Measurements from ENCODE around the gene SCN8A. TPM values are rescaled to one million over a fixed set of nuclear protein-coding genes. Genes with fewer than 3 reads are reported as not detected.
A peak's percentile ranks its signal among the peaks of the same experiment; 100 is the strongest.

SCN8A gene
- total RNA-seq, 2 experiments from 2014 or later = 0.52 to 0.67 TPM

GRCh38 chr12:51836041-51836826, 245.2 kb downstream of the SCN8A start:
- ChIA-PET POLR2A (no interaction called here), CTCF (no interaction called here)
- no peaks in the 10 kb centered on the region for H3K36me3 Mint-ChIP-seq (ENCODE audit: low read depth)
- no peak for DNase-seq
- peaks cover 16% of the 10 kb centered on the region for H3K4me1 Mint-ChIP-seq
- peaks cover 42% of the 10 kb centered on the region for H3K27me3 Mint-ChIP-seq
- H3K4me3 Mint-ChIP-seq = no peak overlapping the region
- H3K9me3 Mint-ChIP-seq = no peaks in the 10 kb centered on the region
- H3K27ac Mint-ChIP-seq = no peak overlapping the region

DNA sequence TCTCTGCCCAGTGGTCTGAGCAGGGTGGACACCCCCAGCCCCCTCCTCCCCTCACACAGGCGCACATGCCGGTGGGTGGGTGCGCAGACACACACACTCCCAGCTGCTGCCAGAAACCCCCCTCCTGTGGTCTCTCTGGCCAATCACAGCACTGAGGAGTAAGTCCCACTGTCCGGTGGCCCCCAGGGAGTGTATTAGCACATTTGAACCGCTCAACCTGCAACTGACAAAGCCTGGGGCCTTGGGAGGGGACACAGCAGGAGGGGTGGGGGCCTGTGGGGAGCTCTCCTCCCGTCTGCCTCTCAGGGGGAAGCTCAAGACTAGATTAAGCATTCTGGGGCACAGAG, 245.8 kb downstream of the SCN8A start:
- POLR2A ChIA-PET = no interaction called here
- no peaks in the 10 kb centered on the region for H3K9me3 Mint-ChIP-seq
- no peak overlapping the region for H3K27ac Mint-ChIP-seq
- H3K36me3 Mint-ChIP-seq (ENCODE audit: low read depth) = no peaks in the 10 kb centered on the region
- H3K27me3 Mint-ChIP-seq = peaks cover 42% of the 10 kb centered on the region
- no peak overlapping the region for H3K4me3 Mint-ChIP-seq
- CTCF ChIA-PET = no interaction called here
- no peak for DNase-seq
- H3K4me1 Mint-ChIP-seq = peaks cover 16% of the 10 kb centered on the region

DNA sequence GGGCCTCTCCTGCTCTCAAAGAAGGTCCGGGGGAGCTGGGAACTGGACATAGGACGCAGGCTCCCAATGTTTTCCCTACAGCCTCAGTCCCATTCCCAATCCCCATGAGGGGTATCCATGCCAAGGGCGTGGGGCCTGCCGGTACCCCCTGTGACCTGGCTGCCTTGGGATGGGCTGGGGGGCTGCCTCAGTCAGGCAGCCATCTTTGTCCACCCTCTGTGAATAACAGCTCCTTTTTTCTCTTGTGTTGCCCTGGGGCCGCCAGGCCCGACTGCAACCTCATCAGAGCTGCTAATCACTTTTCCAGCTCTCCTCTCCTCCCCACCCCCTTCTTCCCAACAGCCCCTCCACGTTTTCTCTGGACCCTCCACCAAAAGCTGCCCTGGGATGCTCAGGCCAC, 246.3 kb downstream of the SCN8A start:
- CTCF ChIA-PET = interaction anchor here (1.2 kb wide), 1 partner anchor 13 kb away, joined by 3 read pairs; no protein-coding TSS in a partner anchor
- peaks cover 39% of the 10 kb centered on the region for H3K27me3 Mint-ChIP-seq

DNA sequence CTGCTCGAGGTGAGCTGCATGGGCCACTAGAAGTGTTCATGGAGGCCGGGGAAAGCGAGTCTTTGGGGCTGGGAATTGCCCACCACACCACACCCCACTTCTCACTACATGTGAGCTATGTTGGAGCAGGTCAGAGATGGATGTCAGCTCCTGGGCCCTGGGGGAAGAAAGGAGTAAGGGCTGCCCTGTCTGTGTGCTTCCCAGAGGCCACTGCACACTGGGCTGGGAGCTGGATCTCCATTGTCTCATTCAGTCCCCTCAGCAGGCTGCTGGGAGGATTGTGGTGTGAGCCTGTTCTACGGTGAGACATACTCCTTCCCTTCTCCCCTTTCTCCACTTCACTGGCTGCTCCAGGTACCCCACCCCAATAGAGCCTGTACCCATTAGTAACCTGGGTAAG, 247.0 kb downstream of the SCN8A start:
- no peaks in the 10 kb centered on the region for H3K9me3 Mint-ChIP-seq
- H3K27ac Mint-ChIP-seq = no peak overlapping the region
- peaks cover 8% of the 10 kb centered on the region for H3K4me1 Mint-ChIP-seq
- ChIA-PET CTCF (interaction anchor here (1.2 kb wide), 1 partner anchor 14 kb away, joined by 3 read pairs; no protein-coding TSS in a partner anchor), POLR2A (interaction anchor here (0.7 kb wide), 1 partner anchor 45 kb away, joined by 5 read pairs; no protein-coding TSS in a partner anchor)
- peaks cover 32% of the 10 kb centered on the region for H3K27me3 Mint-ChIP-seq
- no peak overlapping the region for H3K4me3 Mint-ChIP-seq
- no peaks in the 10 kb centered on the region for H3K36me3 Mint-ChIP-seq (ENCODE audit: low read depth)
- DNase-seq = no peak

More for the DNA sequence above, 246.3 kb downstream of the SCN8A start:
- Mint-ChIP-seq H3K4me3 (no peak overlapping the region), H3K9me3 (no peaks in the 10 kb centered on the region), H3K4me1 (peaks cover 15% of the 10 kb centered on the region), H3K27ac (no peak overlapping the region), H3K36me3 (ENCODE audit: low read depth) (no peaks in the 10 kb centered on the region)
- no peak for DNase-seq
- POLR2A ChIA-PET = interaction anchor here (0.7 kb wide), 1 partner anchor 46 kb away, joined by 5 read pairs; no protein-coding TSS in a partner anchor

DNA sequence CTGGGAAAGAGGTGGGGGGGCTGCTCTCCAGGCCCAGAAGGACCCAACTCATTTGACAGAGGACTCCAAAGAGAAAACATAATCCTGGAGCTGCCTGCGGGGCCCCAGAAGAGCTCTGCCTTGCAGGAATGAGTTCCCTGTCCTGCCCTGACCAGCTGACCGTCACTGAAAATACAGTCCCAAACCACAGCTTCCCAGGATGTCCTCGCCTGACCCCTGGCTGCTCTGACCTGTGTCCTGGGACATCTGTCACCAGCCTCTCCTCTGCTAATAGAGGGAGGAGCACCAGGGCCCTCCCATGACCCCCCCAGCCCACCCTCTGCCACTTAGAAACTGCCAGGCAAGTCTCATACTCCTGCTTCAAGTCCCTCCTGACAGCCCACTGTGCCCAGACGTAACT, 247.7 kb downstream of the SCN8A start:
- ChIA-PET CTCF (interaction anchor here (1.0 to 1.5 kb wide), 2 partner anchors 11 to 18 kb away, joined by 3 to 4 read pairs; no protein-coding TSS in a partner anchor), POLR2A (no interaction called here)
- Mint-ChIP-seq H3K27me3 (peaks cover 30% of the 10 kb centered on the region), H3K9me3 (no peaks in the 10 kb centered on the region), H3K4me1 (peaks cover 3% of the 10 kb centered on the region), H3K4me3 (no peak overlapping the region), H3K36me3 (ENCODE audit: low read depth) (no peaks in the 10 kb centered on the region), H3K27ac (no peak overlapping the region)
- no peak for DNase-seq

- Mint-ChIP-seq H3K27ac (peak overlapping the region; percentile 59), H3K27me3 (peaks cover 34% of the 10 kb centered on the region), H3K36me3 (ENCODE audit: low read depth) (no peaks in the 10 kb centered on the region), H3K9me3 (no peaks in the 10 kb centered on the region), H3K4me3 (no peak overlapping the region), H3K4me1 (no peaks in the 10 kb centered on the region)
- CTCF ChIA-PET = interaction anchor here (1.0 to 1.5 kb wide), 2 partner anchors 12 to 18 kb away, joined by 3 to 4 read pairs; no protein-coding TSS in a partner anchor
- POLR2A ChIA-PET = no interaction called here
- no peak for DNase-seq
Measured at GRCh38 chr12:51839310-51839947, 248.4 kb downstream of the SCN8A start.

DNA sequence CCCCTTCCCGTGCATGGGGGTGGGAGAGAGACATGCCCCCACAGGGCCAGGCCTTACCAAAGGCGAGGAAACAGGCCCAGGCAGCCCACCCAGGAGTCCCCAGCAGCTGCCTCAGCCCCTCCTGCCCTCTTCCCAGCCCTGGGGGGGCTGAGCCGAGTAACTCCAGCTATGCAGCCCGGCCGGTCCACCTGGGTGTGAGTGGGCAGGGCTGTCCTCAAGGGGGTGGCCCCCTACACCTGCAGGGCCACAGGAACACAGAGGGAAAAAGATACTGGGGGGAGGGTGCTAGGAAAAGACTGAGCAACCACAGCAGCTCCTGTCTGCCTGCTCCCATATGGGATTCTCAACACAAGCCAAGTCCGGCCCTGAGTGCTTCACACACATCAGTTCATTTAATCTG, 249.9 kb downstream of the SCN8A start:
- Mint-ChIP-seq H3K9me3 (no peaks in the 10 kb centered on the region), H3K4me3 (no peak overlapping the region), H3K27me3 (peaks cover 40% of the 10 kb centered on the region), H3K36me3 (ENCODE audit: low read depth) (no peaks in the 10 kb centered on the region), H3K27ac (no peak overlapping the region), H3K4me1 (peaks cover under 1% of the 10 kb centered on the region)
- CTCF ChIA-PET = interaction anchor here (0.8 to 1.1 kb wide), 2 partner anchors 11 to 34 kb away, joined by 3 read pairs; no protein-coding TSS in a partner anchor
- POLR2A ChIA-PET = no interaction called here
- no peak for DNase-seq

GRCh38 chr12:51841727-51842126, 250.7 kb downstream of the SCN8A start:
- H3K27ac Mint-ChIP-seq = no peak overlapping the region
- CTCF ChIA-PET = interaction anchor here (0.8 kb wide), 1 partner anchor 10 kb away, joined by 3 read pairs; no protein-coding TSS in a partner anchor
- no peaks in the 10 kb centered on the region for H3K9me3 Mint-ChIP-seq
- peaks cover 48% of the 10 kb centered on the region for H3K27me3 Mint-ChIP-seq
- H3K4me3 Mint-ChIP-seq = no peak overlapping the region
- H3K36me3 Mint-ChIP-seq (ENCODE audit: low read depth) = no peaks in the 10 kb centered on the region
- no peak for DNase-seq
- H3K4me1 Mint-ChIP-seq = peaks cover 4% of the 10 kb centered on the region
- POLR2A ChIA-PET = no interaction called here

DNA sequence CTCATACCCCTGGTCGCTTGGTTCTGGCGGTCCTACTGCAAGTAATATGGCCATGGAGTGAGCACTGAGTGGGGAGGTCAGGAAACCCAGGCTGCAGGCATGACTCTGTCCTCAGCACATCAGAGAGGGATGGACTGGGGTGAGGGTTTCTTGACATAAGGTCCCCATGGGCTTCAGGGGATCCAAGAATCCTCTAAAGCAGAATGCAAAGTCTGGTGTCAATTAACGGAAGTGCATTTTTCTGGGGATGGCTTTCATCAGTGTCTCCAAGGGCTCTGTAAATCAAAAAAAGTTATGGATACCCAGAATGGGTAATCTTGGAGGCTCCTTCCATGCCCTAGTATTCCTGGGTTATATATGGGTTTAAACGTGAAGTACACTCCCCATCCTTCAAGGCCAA, 253.8 kb downstream of the SCN8A start:
- no peaks in the 10 kb centered on the region for H3K36me3 Mint-ChIP-seq (ENCODE audit: low read depth)
- ChIA-PET CTCF (interaction anchor here (1.2 to 1.5 kb wide), 2 partner anchors 15 to 19 kb away, joined by 4 to 5 read pairs; no protein-coding TSS in a partner anchor), POLR2A (no interaction called here)
- H3K27me3 Mint-ChIP-seq = peaks cover 48% of the 10 kb centered on the region
- H3K9me3 Mint-ChIP-seq = no peaks in the 10 kb centered on the region
- H3K27ac Mint-ChIP-seq = no peak overlapping the region
- no peak for DNase-seq
- H3K4me3 Mint-ChIP-seq = no peak overlapping the region
- H3K4me1 Mint-ChIP-seq = peaks cover 5% of the 10 kb centered on the region

DNA sequence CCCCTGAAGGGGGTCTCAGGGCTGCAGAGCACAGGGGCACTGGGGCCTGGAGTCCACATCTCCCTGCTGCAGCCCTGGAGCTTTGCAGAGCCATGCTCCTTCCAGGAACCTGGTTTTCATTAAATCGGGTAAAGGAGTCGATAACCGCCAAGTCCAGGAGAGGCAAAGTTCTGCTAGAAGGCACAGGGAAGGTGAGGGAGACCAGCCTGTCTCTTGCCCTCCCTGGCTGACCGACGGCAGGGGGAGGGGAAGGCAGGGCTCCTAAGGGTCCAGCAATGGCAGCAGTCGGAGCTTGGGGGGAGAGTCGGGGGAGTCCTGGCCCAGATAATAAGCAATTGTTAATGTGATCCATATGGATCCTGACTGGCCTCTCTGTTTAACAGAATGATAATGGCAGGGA, 254.4 kb downstream of the SCN8A start:
- CTCF ChIA-PET = interaction anchor here (1.2 to 1.5 kb wide), 4 partner anchors 16 to 32 kb away, joined by 3 to 5 read pairs (median 4); no protein-coding TSS in a partner anchor
- DNase-seq = no peak

GRCh38 chr12:51846271-51846691, 255.2 kb downstream of the SCN8A start:
- Mint-ChIP-seq H3K4me3 (no peak overlapping the region), H3K27ac (no peak overlapping the region)
- CTCF ChIA-PET = interaction anchor here (1.2 to 1.5 kb wide), 3 partner anchors 17 to 33 kb away, joined by 3 to 5 read pairs (median 3); no protein-coding TSS in a partner anchor

More for the DNA sequence above, 254.4 kb downstream of the SCN8A start:
- H3K9me3 Mint-ChIP-seq = no peaks in the 10 kb centered on the region
- POLR2A ChIA-PET = no interaction called here
- no peak overlapping the region for H3K27ac Mint-ChIP-seq
- H3K4me3 Mint-ChIP-seq = no peak overlapping the region
- peaks cover 50% of the 10 kb centered on the region for H3K27me3 Mint-ChIP-seq
- H3K4me1 Mint-ChIP-seq = peaks cover 5% of the 10 kb centered on the region
- H3K36me3 Mint-ChIP-seq (ENCODE audit: low read depth) = no peaks in the 10 kb centered on the region

DNA sequence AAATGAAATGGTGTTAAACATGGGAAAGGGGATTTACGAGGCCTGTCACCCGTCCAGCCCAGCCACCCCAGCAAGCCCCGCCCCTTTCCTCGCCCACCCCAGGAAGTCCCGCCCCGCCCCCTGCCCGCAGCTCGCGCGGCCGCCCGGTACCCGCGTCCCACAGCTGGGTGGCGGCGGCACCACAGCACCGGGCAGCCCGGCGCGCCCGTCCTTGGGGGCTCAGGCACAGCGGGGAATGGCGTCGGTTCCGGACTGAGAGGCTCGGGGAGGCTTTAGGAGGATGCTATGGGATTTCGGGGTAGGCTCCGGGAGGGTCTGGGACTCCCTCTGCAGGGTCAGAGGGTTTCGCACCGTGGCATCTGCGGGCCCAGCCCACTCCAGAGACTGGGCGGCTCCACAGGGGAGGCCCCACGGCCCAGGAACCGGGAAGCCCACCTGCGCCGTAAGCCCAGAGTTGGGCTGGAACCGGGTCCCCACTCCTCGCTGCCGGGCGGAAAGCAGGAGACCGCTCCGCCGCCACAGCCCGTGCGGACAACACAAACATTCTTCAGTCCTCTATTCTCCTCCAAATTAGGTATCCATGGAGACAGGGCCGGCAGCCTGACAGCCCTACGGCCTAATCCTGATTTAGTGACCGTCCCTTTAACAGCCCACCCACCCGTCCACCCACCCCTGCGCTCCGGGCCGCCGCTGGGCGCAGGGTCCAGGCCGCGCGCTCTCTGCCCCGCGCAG, 256.0 kb downstream of the SCN8A start:
- POLR2A ChIA-PET = no interaction called here
- Mint-ChIP-seq H3K4me3 (peak overlapping the region; percentile 31), H3K27me3 (peaks cover 57% of the 10 kb centered on the region), H3K36me3 (ENCODE audit: low read depth) (no peaks in the 10 kb centered on the region), H3K27ac (no peak overlapping the region), H3K9me3 (no peaks in the 10 kb centered on the region), H3K4me1 (peaks cover 14% of the 10 kb centered on the region)
- DNase-seq = peak; percentile 24
- CTCF ChIA-PET = interaction anchor here (1.2 to 1.4 kb wide), 2 partner anchors 23 to 34 kb away, joined by 3 read pairs; no protein-coding TSS in a partner anchor

More at GRCh38 chr12:51846271-51846691, 255.2 kb downstream of the SCN8A start:
- DNase-seq = no peak
- H3K36me3 Mint-ChIP-seq (ENCODE audit: low read depth) = no peaks in the 10 kb centered on the region
- no peaks in the 10 kb centered on the region for H3K9me3 Mint-ChIP-seq
- POLR2A ChIA-PET = no interaction called here
- H3K4me1 Mint-ChIP-seq = peaks cover 7% of the 10 kb centered on the region
- H3K27me3 Mint-ChIP-seq = peaks cover 55% of the 10 kb centered on the region

Measured in activated CD4-positive, alpha-beta T cell treated with anti-CD3 and anti-CD28 coated beads, Interleukin-2, amount 10 ng/mL, durations not matched to agents 7 days and 5 days (primary cell).